IPS-18a (cell line): ENCODE data around the gene SRSF4.
"Not testable (repeated sequence)": the region's sequence is repeated elsewhere in the genome, so short reads cannot be mapped to it uniquely, and the experiment has no call there.

ENCODE experiments used
- H3K27ac ChIP-seq: one replicate; pipeline ENCODE4 v1.5.1; 2013; ENCODE audit warnings: low read length
- H3K27me3 ChIP-seq: one replicate; pipeline ENCODE4 v1.6.1; 2013; ENCODE audit warnings: mild to moderate bottlenecking, low read length; ENCODE audit not compliant: control insufficient read depth, insufficient read depth
- H3K36me3 ChIP-seq: one replicate; pipeline ENCODE4 v1.6.1; 2013; ENCODE audit warnings: low read depth, low read length; ENCODE audit not compliant: control insufficient read depth
- H3K4me1 ChIP-seq: one replicate; pipeline ENCODE4 v1.6.1; 2013; ENCODE audit warnings: low read depth, low read length; ENCODE audit not compliant: control insufficient read depth
- H3K4me3 ChIP-seq: one replicate; pipeline ENCODE4 v1.5.1; 2013; ENCODE audit warnings: low read length
- H3K9ac ChIP-seq: one replicate; pipeline ENCODE4 v1.6.1; 2013; ENCODE audit warnings: mild to moderate bottlenecking, low read length, moderate library complexity
- H3K9me3 ChIP-seq: one replicate; pipeline ENCODE4 v1.6.1; 2013; ENCODE audit warnings: low read depth, low read length; ENCODE audit not compliant: control insufficient read depth

The SRSF4 gene

DNA sequence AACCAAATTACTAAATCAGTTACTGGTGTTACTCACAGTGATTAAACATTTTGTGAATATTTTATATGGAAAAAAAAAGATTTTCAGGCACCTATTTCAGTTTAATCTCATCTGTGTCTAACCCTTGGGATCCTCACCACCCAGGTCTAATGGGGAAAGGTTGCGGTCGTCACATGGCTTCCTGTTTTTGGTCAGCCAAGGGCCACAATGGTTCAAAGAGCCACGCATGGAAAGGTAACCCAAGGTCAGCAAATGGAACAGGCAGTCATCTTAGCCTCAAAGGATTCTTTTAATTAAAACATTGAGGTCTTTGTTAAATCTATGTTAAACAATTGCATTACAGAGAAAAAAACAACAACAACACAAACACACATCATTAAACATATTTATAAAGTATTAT, 21.9 kb downstream of the SRSF4 start:
- peaks cover 27% of the 10 kb centered on the region for H3K4me1 ChIP-seq
- no peak overlapping the region for H3K4me3 ChIP-seq
- no peaks in the 10 kb centered on the region for H3K27me3 ChIP-seq
- H3K9me3 ChIP-seq: no peaks in the 10 kb centered on the region
- H3K36me3 ChIP-seq: peaks cover 59% of the 10 kb centered on the region
- no peak overlapping the region for H3K9ac ChIP-seq
- no peak overlapping the region for H3K27ac ChIP-seq

DNA sequence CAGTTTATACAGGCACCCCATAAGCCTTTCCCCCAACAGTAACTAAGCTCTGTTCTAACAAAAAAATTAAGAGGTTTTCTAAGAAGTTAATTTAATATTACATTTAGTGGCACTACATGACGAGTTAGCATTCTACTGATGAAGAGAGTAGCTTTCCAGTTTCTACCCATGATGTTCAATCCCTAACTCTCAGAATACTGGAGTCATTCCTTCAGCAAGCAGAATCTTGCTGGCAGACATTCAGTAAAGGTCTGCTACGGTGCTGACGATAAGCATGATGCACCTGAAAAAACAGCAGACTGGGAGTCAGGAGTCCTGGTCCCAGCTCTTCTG, 24.5 kb downstream of the SRSF4 start:
- no peaks in the 10 kb centered on the region for H3K27me3 ChIP-seq
- no peak overlapping the region for H3K4me3 ChIP-seq
- H3K9me3 ChIP-seq: no peaks in the 10 kb centered on the region
- H3K36me3 ChIP-seq: peaks cover 83% of the 10 kb centered on the region
- H3K27ac ChIP-seq: no peak overlapping the region
- H3K4me1 ChIP-seq: peaks cover 3% of the 10 kb centered on the region
- no peak overlapping the region for H3K9ac ChIP-seq

DNA sequence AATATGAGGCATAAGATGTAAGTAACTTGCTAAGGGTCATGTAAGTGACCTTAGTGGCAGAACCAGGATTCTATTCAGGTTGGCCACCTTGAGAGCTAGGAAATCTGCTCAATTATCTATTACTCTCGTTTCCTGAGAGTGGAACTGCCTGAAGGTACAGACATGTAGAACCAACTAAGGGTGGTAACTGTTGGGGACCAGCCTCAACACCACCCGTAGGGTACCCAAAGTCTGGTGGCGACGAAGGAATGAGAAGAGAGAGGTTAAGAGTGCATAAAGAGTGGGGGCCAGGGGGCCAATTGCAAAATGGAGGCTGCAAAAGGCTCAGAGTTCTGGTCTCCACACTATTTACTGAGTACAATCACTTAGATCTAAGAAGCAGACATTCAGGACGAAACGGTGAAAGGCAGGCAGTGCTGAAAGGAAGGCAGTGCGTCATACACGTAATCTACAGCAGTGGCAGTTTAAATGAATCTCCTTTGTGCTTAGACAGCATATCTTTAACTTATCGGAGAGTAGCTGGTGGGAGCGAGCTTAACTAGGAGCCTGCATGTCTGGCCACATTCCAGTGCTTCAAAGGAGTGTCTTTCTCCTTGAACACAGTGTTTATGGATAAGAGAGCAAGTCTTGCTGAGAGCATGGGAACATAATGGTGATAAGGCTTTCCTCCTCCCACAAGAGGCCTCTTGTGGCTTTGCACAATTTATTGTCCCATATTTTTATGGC, 25.0 kb downstream of the SRSF4 start:
- H3K4me1 ChIP-seq: peaks cover 3% of the 10 kb centered on the region
- no peak overlapping the region for H3K4me3 ChIP-seq
- H3K27me3 ChIP-seq: no peaks in the 10 kb centered on the region
- H3K27ac ChIP-seq: no peak overlapping the region
- no peak overlapping the region for H3K9ac ChIP-seq
- peaks cover 88% of the 10 kb centered on the region for H3K36me3 ChIP-seq
- no peaks in the 10 kb centered on the region for H3K9me3 ChIP-seq

GRCh38 chr1:29152046-29152805, 29.5 kb downstream of the SRSF4 start:
- Histone ChIP-seq H3K27me3 (no peaks in the 10 kb centered on the region), H3K27ac (no peak overlapping the region), H3K4me1 (peaks cover 3% of the 10 kb centered on the region), H3K36me3 (peaks cover 95% of the 10 kb centered on the region), H3K4me3 (no peak overlapping the region), H3K9ac (no peak overlapping the region), H3K9me3 (no peaks in the 10 kb centered on the region)

- H3K9me3 ChIP-seq, H3K4me1 ChIP-seq, H3K27ac ChIP-seq, H3K27me3 ChIP-seq, H3K9ac ChIP-seq, H3K4me3 ChIP-seq: not testable (repeated sequence)
- H3K36me3 ChIP-seq: peaks cover 94% of the 10 kb centered on the region
Measured at GRCh38 chr1:29150346-29150745, 31.4 kb downstream of the SRSF4 start.

DNA sequence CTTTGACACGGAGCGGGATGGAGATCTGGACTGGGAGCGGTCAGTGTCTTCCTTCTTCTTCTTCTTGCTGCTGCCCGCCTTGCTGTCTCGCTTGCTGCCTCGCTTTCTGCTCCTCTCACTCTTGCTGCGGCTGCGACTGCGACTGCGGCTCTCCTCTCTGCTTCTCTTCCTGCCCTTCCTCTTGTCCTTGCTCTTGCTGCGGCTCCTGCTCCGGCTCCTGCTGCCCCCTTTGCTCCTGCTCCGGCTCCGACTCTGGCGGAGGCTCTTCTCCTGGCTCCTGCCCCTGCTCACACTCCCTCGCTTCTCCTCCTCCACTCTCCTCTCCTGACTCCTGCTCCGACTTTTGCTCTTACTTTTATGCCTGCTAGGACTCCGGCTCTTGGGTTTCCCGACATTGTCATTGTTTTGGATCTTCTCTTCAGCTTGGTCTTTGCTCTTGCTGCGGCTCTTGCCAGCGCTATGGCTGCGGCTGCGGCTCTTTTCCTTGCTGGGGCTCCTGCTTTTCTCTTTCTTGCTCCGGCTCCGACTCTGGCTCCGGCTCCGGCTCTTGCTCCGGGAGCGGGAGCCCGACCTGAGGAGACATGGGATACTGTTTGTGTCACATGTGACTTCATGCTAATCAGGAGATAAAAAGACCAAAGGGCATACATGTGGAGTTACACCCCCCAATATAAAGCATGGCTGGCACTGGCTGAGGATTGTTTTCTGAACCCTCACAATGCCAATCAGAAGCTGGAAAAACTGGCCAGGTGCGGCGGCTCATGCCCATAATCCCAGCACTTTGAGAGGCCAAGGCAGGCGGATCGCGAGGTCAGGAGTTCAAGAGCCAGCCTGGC, 32.8 kb downstream of the SRSF4 start:
- Histone ChIP-seq H3K27me3 (no peaks in the 10 kb centered on the region), H3K36me3 (peaks cover 79% of the 10 kb centered on the region), H3K9ac (no peak overlapping the region), H3K9me3 (no peaks in the 10 kb centered on the region), H3K27ac (no peak overlapping the region), H3K4me3 (no peak overlapping the region), H3K4me1 (no peaks in the 10 kb centered on the region)

DNA sequence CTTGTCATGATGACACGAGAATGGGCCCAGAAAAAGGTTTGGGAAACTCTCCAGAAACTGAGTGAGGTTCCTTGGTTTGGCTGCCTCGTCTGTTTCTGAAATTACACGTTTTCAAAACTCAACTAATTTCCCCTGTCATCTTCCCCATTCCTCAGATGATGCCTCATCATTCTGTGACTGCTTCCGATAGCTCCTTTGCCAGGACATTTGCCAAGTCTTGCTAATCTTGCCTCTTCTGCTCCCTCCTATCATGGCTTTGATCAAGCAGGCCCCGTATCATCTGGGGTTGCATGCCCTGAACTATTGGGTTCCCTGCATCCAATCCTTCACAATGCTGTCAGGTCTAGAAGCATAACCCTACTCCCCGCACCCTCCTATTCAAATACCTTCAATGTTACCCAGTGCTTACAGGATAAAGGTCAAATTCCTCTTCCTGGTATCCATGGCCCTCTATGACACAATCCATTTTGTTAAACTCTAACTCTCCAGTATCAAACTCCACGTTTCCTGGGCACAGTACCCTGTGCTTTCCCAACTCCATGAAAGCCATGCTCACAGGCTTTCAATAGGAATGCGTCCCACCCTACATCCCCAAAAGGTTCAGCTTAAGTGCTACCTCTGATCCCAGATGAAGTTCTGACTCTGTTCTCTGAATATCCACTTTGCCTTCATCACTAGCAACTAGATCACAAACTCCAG, 35.8 kb downstream of the SRSF4 start:
- no peaks in the 10 kb centered on the region for H3K4me1 ChIP-seq
- H3K4me3 ChIP-seq: no peak overlapping the region
- H3K27ac ChIP-seq: no peak overlapping the region
- H3K27me3 ChIP-seq: no peaks in the 10 kb centered on the region
- no peak overlapping the region for H3K9ac ChIP-seq
- peaks cover 51% of the 10 kb centered on the region for H3K36me3 ChIP-seq
- H3K9me3 ChIP-seq: no peaks in the 10 kb centered on the region

GRCh38 chr1:29144178-29144577, 37.5 kb downstream of the SRSF4 start:
- Histone ChIP-seq H3K36me3 (peaks cover 36% of the 10 kb centered on the region), H3K4me1 (no peaks in the 10 kb centered on the region)

DNA sequence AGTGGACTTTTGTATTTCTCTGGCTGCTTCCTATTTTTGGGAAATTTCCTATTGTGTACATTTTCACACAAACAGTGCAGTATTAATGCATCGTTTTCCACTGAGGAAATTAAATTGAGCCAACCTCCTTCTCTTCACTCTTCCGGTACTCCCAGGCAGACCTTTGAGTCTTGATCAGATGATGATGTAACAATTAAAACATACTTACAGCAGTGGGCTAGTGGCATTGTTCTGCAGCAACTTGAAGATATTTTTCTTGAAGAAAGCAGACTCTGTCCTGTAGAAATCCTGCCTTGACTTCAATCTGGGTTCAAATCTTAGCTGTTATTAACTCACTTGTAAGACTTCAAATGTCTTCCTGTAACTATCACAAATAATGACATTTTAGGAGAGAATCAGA, 39.0 kb downstream of the SRSF4 start:
- Histone ChIP-seq H3K27me3 (no peaks in the 10 kb centered on the region), H3K9me3 (no peaks in the 10 kb centered on the region), H3K36me3 (peaks cover 21% of the 10 kb centered on the region), H3K4me3 (no peak overlapping the region), H3K27ac (no peak overlapping the region), H3K4me1 (no peaks in the 10 kb centered on the region), H3K9ac (no peak overlapping the region)

More at GRCh38 chr1:29144178-29144577, 37.5 kb downstream of the SRSF4 start:
- H3K27me3 ChIP-seq: no peaks in the 10 kb centered on the region
- H3K27ac ChIP-seq: no peak overlapping the region
- H3K4me3 ChIP-seq: no peak overlapping the region
- H3K9me3 ChIP-seq: no peaks in the 10 kb centered on the region
- H3K9ac ChIP-seq: no peak overlapping the region

GRCh38 chr1:29136391-29136915, 45.2 kb downstream of the SRSF4 start:
- Histone ChIP-seq H3K27ac (no peak overlapping the region), H3K36me3 (no peaks in the 10 kb centered on the region), H3K4me3 (no peak overlapping the region), H3K9me3 (no peaks in the 10 kb centered on the region), H3K9ac (no peak overlapping the region), H3K4me1 (no peaks in the 10 kb centered on the region), H3K27me3 (no peaks in the 10 kb centered on the region)

DNA sequence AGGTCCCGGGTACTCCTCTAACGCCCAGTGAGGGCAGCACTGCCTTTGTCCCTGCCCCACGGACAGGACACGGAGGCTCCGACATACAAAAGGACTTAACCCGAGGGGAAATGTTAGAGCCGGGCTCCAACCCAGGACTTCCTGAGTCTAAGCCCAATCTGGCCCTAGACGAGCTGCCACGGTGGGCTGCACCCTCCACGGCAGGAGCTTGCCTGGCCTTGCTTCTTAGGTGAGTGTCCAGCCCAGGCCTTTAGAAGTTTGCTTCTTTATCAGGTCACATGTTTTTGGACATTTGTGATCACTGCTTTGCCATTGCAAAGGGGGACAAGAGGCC, 47.0 kb downstream of the SRSF4 start:
- no peak overlapping the region for H3K4me3 ChIP-seq
- H3K4me1 ChIP-seq: no peaks in the 10 kb centered on the region
- H3K9ac ChIP-seq: no peak overlapping the region
- H3K27ac ChIP-seq: no peak overlapping the region
- H3K27me3 ChIP-seq: no peaks in the 10 kb centered on the region
- H3K9me3 ChIP-seq: no peaks in the 10 kb centered on the region
- no peaks in the 10 kb centered on the region for H3K36me3 ChIP-seq
